COLO668 (cell line): ENCODE results near the gene SLC35F1.
"Not testable (repeated sequence)": the region's sequence is repeated elsewhere in the genome, so short reads cannot be mapped to it uniquely, and the experiment has no call there.

Experiments used
- DNase-seq: peaks from one replicate; lab custom pipeline; 2025; ENCODE audit not compliant: unreplicated experiment; lab: John Stamatoyannopoulos, UW

Gene SLC35F1

GRCh38 chr6:117906958-117907600 lies at the start of gene SLC35F1:
SLC35F1 (plus strand) TSS chr6:117907264.
- DNase-seq: peak; percentile 58

- not testable (repeated sequence) for DNase-seq
Observed at GRCh38 chr6:117858601-117859000, 48.5 kb upstream of the SLC35F1 start.

GRCh38 chr6:117861545-117861944 lies 45.5 kb upstream of the SLC35F1 start:
- DNase-seq: no peak

GRCh38 chr6:117866561-117866960 lies 40.5 kb upstream of the SLC35F1 start:
- DNase-seq: no peak

- DNase-seq: no peak
Observed at GRCh38 chr6:117870486-117871242, 36.4 kb upstream of the SLC35F1 start.

- DNase-seq: no peak
Observed at GRCh38 chr6:117880824-117881223, 26.2 kb upstream of the SLC35F1 start.

GRCh38 chr6:117890172-117890571 lies 16.9 kb upstream of the SLC35F1 start:
- DNase-seq: no peak

- no peak for DNase-seq
Observed at GRCh38 chr6:117906507-117906957, 532 bp upstream of the SLC35F1 start.

GRCh38 chr6:117907601-117908245 lies 659 bp downstream of the SLC35F1 start:
- DNase-seq: peak; percentile 64

- DNase-seq: peak; percentile 21
Observed at GRCh38 chr6:117908246-117909068, 1.4 kb downstream of the SLC35F1 start.

GRCh38 chr6:117909638-117910037 lies 2.6 kb downstream of the SLC35F1 start:
- no peak for DNase-seq

- DNase-seq: no peak
Observed at GRCh38 chr6:117910549-117910948, 3.5 kb downstream of the SLC35F1 start.

GRCh38 chr6:117911150-117911549 lies 4.1 kb downstream of the SLC35F1 start:
- DNase-seq: no peak

GRCh38 chr6:117911660-117912059 lies 4.6 kb downstream of the SLC35F1 start:
- DNase-seq: no peak

- no peak for DNase-seq
Observed at GRCh38 chr6:117915846-117916245, 8.8 kb downstream of the SLC35F1 start.

GRCh38 chr6:117916483-117916882 lies 9.4 kb downstream of the SLC35F1 start:
- DNase-seq: no peak

- DNase-seq: no peak
Observed at GRCh38 chr6:117917176-117917575, 10.1 kb downstream of the SLC35F1 start.

GRCh38 chr6:117918454-117918853 lies 11.4 kb downstream of the SLC35F1 start:
- no peak for DNase-seq

GRCh38 chr6:117919275-117919674 lies 12.2 kb downstream of the SLC35F1 start:
- no peak for DNase-seq

GRCh38 chr6:117919775-117920729 lies 13.0 kb downstream of the SLC35F1 start:
- peak; percentile 26 for DNase-seq
